PC-3 (cell line): Measurements from ENCODE around the gene SEMG1.

ENCODE experiments used
- EZH2 ChIP-seq: fragments of 300-600 bp; sonication (generic); IDR thresholded peaks from one replicate; pipeline ENCODE4 v1.6.1; 2017; ENCODE audit warnings: antibody characterized with exemption, mild to moderate bottlenecking, low read length; ENCODE audit not compliant: unreplicated experiment
- EZH2phosphoT487 ChIP-seq: fragments of 300-600 bp; sonication (generic); IDR thresholded peaks from 2 replicates; pipeline ENCODE4 v1.6.1; 2018; ENCODE audit warnings: mild to moderate bottlenecking, antibody characterized with exemption, low read length, borderline replicate concordance
- TF ChIP-seq, protein P1 (sequence below): fragments of 300-600 bp; sonication (generic); conservative IDR thresholded peaks from 2 replicates; pipeline ENCODE4 v1.5.1; 2017; ENCODE audit warnings: antibody characterized with exemption, low read depth, mild to moderate bottlenecking, low read length

GRCh38 chr20:45226287-45226686 is 19.5 kb downstream of the SEMG1 start:
- TF ChIP-seq EZH2 (no peak), EZH2phosphoT487 (no peak)
- TF ChIP-seq, protein P1, sequence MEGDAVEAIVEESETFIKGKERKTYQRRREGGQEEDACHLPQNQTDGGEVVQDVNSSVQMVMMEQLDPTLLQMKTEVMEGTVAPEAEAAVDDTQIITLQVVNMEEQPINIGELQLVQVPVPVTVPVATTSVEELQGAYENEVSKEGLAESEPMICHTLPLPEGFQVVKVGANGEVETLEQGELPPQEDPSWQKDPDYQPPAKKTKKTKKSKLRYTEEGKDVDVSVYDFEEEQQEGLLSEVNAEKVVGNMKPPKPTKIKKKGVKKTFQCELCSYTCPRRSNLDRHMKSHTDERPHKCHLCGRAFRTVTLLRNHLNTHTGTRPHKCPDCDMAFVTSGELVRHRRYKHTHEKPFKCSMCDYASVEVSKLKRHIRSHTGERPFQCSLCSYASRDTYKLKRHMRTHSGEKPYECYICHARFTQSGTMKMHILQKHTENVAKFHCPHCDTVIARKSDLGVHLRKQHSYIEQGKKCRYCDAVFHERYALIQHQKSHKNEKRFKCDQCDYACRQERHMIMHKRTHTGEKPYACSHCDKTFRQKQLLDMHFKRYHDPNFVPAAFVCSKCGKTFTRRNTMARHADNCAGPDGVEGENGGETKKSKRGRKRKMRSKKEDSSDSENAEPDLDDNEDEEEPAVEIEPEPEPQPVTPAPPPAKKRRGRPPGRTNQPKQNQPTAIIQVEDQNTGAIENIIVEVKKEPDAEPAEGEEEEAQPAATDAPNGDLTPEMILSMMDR, result no peak
